HCT116 (cell line): ENCODE results near the gene SIGLEC11. TPM values are rescaled to one million over a fixed set of nuclear protein-coding genes. Genes with fewer than 3 reads are reported as not detected.

Experiments used
- ATAC-seq: fragments of 200-7000 bp; cut with Tn5 transposase; 2 replicates; pipeline ENCODE4 v1.9.1; 2020; ENCODE audit warnings: mild to moderate bottlenecking, moderate library complexity
- BruUV-seq: library from RNA; stranded (reverse); fragments of 400-500 nt; replicated peaks from 2 replicates; lab custom pipeline; 2021; lab: Mats Ljungman, UMichigan
- CTCF ChIA-PET: fragments of 300-600 bp; sonication (Branson Sonifier 250); formaldehyde crosslinking; loops from one replicate; lab custom pipeline; 2021; ENCODE audit warnings: antibody characterized with exemption; lab: Charles Lee
- POLR2A ChIA-PET: fragments of 300-600, 350-600 bp; sonication (Branson Sonifier 250); formaldehyde crosslinking; loops from one replicate; lab custom pipeline; 2021; ENCODE audit warnings: antibody characterized with exemption; lab: Charles Lee
- RAD21 ChIA-PET, 2 experiments: fragments of 300-600 bp; sonication (Branson Sonifier 250); formaldehyde crosslinking; loops; one replicate each; lab custom pipeline; 2023; ENCODE audit warnings: low total read pairs in 2 of 2; ENCODE audit not compliant: uncharacterized antibody in 2 of 2, unreplicated experiment in 2 of 2, low non-redundant PET in 1 of 2; lab: Charles Lee
- DNase-seq: peaks from one replicate; pipeline ENCODE4 v3.0.0-alpha.2; 2010; ENCODE audit warnings: low read depth, low spot score
- H2AFZ ChIP-seq: fragments of 200-600 bp; shearing (Covaris generic), sonication (generic); 2 replicates; pipeline ENCODE4 v1.6.1; 2017; ENCODE audit warnings: low read depth, mixed run types, mixed read lengths, antibody characterized with exemption, low read length; ENCODE audit not compliant: poor library complexity, severe bottlenecking
- H3K27ac ChIP-seq: 2 replicates; pipeline ENCODE4 v1.5.1; 2012; ENCODE audit warnings: low read depth, low read length
- H3K27me3 ChIP-seq: fragments of 200-600 bp; sonication (generic); 2 replicates; pipeline ENCODE4 v1.6.1; 2016; ENCODE audit warnings: mixed run types, low read length, mixed read lengths; ENCODE audit not compliant: insufficient read depth
- H3K36me3 ChIP-seq, 2 experiments: fragments of 200-500 bp in 1 of 2; fragments of 200-600 bp in 1 of 2; sonication (Bioruptor generic) in 1 of 2; sonication (generic) in 1 of 2; 2 replicates each; pipeline versions ENCODE4 v1.5.1 to v1.6.1; 2014 to 2016; ENCODE audit warnings: low read length in 2 of 2, inconsistent platforms in 1 of 2, mixed read lengths in 1 of 2, mixed run types in 1 of 2; ENCODE audit not compliant: insufficient read depth in 2 of 2, control insufficient read depth in 1 of 2
- H3K4me1 ChIP-seq, 2 experiments: fragments of 200-600 bp in 1 of 2; sonication (generic) in 1 of 2; 2 replicates each; pipeline versions ENCODE4 v1.5.1 to v1.6.1; 2012 to 2017; ENCODE audit warnings: low read length in 2 of 2, inconsistent platforms in 1 of 2, mild to moderate bottlenecking in 1 of 2, mixed read lengths in 1 of 2, mixed run types in 1 of 2, moderate library complexity in 1 of 2; ENCODE audit not compliant: insufficient read depth in 2 of 2, control insufficient read depth in 1 of 2
- H3K4me2 ChIP-seq: fragments of 200-600 bp; sonication (generic); 2 replicates; pipeline ENCODE4 v1.6.1; 2017; ENCODE audit warnings: mixed run types, low read length, mixed read lengths
- H3K4me3 ChIP-seq, 2 experiments: fragments of 200-600 bp in 1 of 2; sonication (generic) in 1 of 2; replicated peaks in 1 of 2; 2 replicates each; pipeline ENCODE4 v1.5.1; 2011 to 2016; ENCODE audit warnings: low read length in 2 of 2, control low read depth in 1 of 2, low read depth in 1 of 2, mild to moderate bottlenecking in 1 of 2, mixed read lengths in 1 of 2, mixed run types in 1 of 2
- H3K79me2 ChIP-seq: fragments of 200-600 bp; sonication (generic); 2 replicates; pipeline ENCODE4 v1.6.1; 2017; ENCODE audit warnings: mild to moderate bottlenecking, mixed run types, low read length, moderate library complexity, mixed read lengths; ENCODE audit not compliant: insufficient read depth
- H3K9ac ChIP-seq: fragments of 200-600 bp; sonication (generic); 2 replicates; pipeline ENCODE4 v1.6.1; 2016; ENCODE audit warnings: low read length, mixed read lengths
- H3K9me2 ChIP-seq: fragments of 200-600 bp; sonication (generic), shearing (Covaris generic); 2 replicates; pipeline ENCODE4 v1.6.1; 2017; ENCODE audit warnings: mixed run types, mild to moderate bottlenecking, moderate library complexity; ENCODE audit not compliant: insufficient read depth
- H3K9me3 ChIP-seq, 2 experiments: fragments of 200-500 bp in 1 of 2; fragments of 200-600 bp in 1 of 2; sonication (Bioruptor generic) in 1 of 2; sonication (generic) in 1 of 2; 2 replicates each; pipeline ENCODE4 v1.6.1; 2014 to 2017; ENCODE audit warnings: low read length in 2 of 2, mixed read lengths in 2 of 2, inconsistent platforms in 1 of 2, low read depth in 1 of 2, mild to moderate bottlenecking in 1 of 2, mixed run types in 1 of 2, moderate library complexity in 1 of 2; ENCODE audit not compliant: control insufficient read depth in 1 of 2, insufficient read depth in 1 of 2
- H4K20me1 ChIP-seq: fragments of 200-600 bp; sonication (generic), shearing (Covaris generic); 2 replicates; pipeline ENCODE4 v1.6.1; 2017; ENCODE audit warnings: mixed run types, mild to moderate bottlenecking, moderate library complexity; ENCODE audit not compliant: insufficient read depth
- EGR1 ChIP-seq: IDR thresholded peaks from 2 replicates; pipeline ENCODE4 v1.6.1; 2012; ENCODE audit warnings: low read depth
- ELF1 ChIP-seq: IDR thresholded peaks from 2 replicates; pipeline ENCODE4 v1.6.1; 2012; ENCODE audit warnings: low read depth, borderline replicate concordance
- EZH2 ChIP-seq: fragments of 200-600 bp; sonication (generic); IDR thresholded peaks from 2 replicates; pipeline ENCODE4 v1.6.1; 2017; ENCODE audit warnings: antibody characterized with exemption, mixed run types
- FOSL1 ChIP-seq: IDR thresholded peaks from 2 replicates; pipeline ENCODE4 v1.6.1; 2012; ENCODE audit warnings: low read depth
- RAD21 ChIP-seq: IDR thresholded peaks from 2 replicates; pipeline ENCODE4 v1.6.1; 2012; ENCODE audit warnings: low read depth, mild to moderate bottlenecking
- SIN3A ChIP-seq: IDR thresholded peaks from 2 replicates; pipeline ENCODE4 v1.6.1; 2012; ENCODE audit warnings: low read depth
- SP1 ChIP-seq: IDR thresholded peaks from 2 replicates; pipeline ENCODE4 v1.6.1; 2012; ENCODE audit warnings: low read depth
- YY1 ChIP-seq: IDR thresholded peaks from 2 replicates; pipeline ENCODE4 v1.6.1; 2011; ENCODE audit warnings: low read length, low read depth, moderate library complexity, mild to moderate bottlenecking; ENCODE audit not compliant: insufficient replicate concordance; ENCODE audit errors: extremely low read depth
- ZFX ChIP-seq: fragments of 450-650 bp; IDR thresholded peaks from 2 replicates; pipeline ENCODE4 v1.6.1; 2017
- ZNF274 ChIP-seq: fragments of 200-500 bp; sonication (Bioruptor generic); IDR thresholded peaks from 2 replicates; pipeline ENCODE4 v1.6.1; 2014; ENCODE audit warnings: mild to moderate bottlenecking, low read depth, low read length, inconsistent platforms
- intact Hi-C: fragments of 100-400 bp; cut with micrococcal nuclease; formaldehyde crosslinking; loops from 2 replicates; pipeline ENCODE4 v1.10.0; 2022
- total RNA-seq: library from RNA; stranded (reverse); gene quantifications from one replicate; pipeline ENCODE4 v1.2.1, GENCODE V29; 2021; ENCODE audit not compliant: unreplicated experiment
- TF ChIP-seq, protein P1 (sequence below): IDR thresholded peaks from 2 replicates; pipeline ENCODE4 v1.6.1; 2012; ENCODE audit warnings: low read depth

The SIGLEC11 gene
- total RNA-seq, 1 experiment from 2014 or later: not detected

DNA sequence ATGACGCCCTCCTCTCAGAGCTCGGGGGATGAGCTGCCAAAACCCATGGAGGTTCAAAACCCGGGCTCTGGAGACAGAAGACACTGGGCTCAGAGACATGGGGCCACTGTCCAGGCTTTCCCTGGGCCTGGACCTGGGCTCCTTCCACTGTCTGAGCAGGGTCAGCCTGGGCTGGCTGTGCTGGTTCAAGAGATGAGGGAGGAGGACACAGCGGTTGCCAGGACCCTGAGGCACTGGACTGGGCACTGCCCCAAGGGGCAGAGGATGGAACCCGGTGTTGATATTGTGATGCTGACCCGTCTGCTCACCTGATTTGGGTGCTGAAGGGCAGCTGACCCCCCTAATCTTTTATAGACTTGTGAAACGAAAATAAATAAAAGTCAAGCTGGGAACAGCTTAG is 14.1 kb upstream of the SIGLEC11 start:
- H2AFZ ChIP-seq: no peak overlapping the region
- intact Hi-C loops: no loop called here
- H3K27me3 ChIP-seq: no peaks in the 10 kb centered on the region
- no peak overlapping the region for H3K4me3 ChIP-seq
- no peak for TF ChIP-seq EZH2
- TF ChIP-seq ELF1: no peak
- TF ChIP-seq SIN3A: no peak
- TF ChIP-seq YY1: no peak
- no peak for TF ChIP-seq EGR1
- TF ChIP-seq ZNF274: no peak
- TF ChIP-seq RAD21: no peak
- TF ChIP-seq ZFX: no peak
- no peak overlapping the region for H3K27ac ChIP-seq
- RAD21 ChIA-PET: no interaction called here
- no peaks in the 10 kb centered on the region for H3K9me2 ChIP-seq
- ATAC-seq (no peak), DNase-seq (no peak)
- POLR2A ChIA-PET: no interaction called here
- CTCF ChIA-PET: interaction anchor here (0.8 kb wide), 1 partner anchor 8 kb away, joined by 3 read pairs; no protein-coding TSS in a partner anchor
- H3K36me3 ChIP-seq: no peaks in the 10 kb centered on the region
- H4K20me1 ChIP-seq: no peaks in the 10 kb centered on the region
- H3K9me3 ChIP-seq: no peaks in the 10 kb centered on the region
- no peak overlapping the region for H3K4me2 ChIP-seq
- H3K4me1 ChIP-seq: no peaks in the 10 kb centered on the region
- no peaks in the 10 kb centered on the region for H3K79me2 ChIP-seq
- no TSS peak for BruUV-seq
- no peak overlapping the region for H3K9ac ChIP-seq

DNA sequence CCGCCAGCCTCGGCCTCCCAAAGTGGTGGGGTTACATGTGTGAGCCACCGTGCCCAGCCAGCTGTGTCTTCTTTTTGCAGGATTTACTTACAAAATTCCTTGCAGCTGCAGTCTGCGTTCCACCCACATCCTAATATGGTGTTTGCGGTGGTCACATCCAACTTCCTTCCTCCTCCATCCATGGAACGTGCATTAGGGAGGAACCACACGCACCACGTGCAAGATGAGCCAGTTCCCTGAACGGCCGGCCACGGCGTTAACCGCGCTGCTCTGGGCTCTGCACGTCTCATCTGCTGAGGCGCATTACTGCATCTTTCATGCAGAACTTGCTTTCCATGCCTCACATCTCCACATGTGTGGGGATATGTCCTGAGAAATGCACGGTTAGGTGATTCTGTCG is 13.0 kb upstream of the SIGLEC11 start:
- POLR2A ChIA-PET: no interaction called here
- Histone ChIP-seq H3K4me3 (no peak overlapping the region), H3K27ac (no peak overlapping the region), H3K9me3 (no peaks in the 10 kb centered on the region), H2AFZ (no peak overlapping the region), H4K20me1 (no peaks in the 10 kb centered on the region), H3K4me1 (no peaks in the 10 kb centered on the region), H3K9ac (no peak overlapping the region), H3K27me3 (no peaks in the 10 kb centered on the region), H3K79me2 (no peaks in the 10 kb centered on the region), H3K4me2 (no peak overlapping the region), H3K36me3 (no peaks in the 10 kb centered on the region), H3K9me2 (no peaks in the 10 kb centered on the region)
- DNase-seq: no peak
- CTCF ChIA-PET: no interaction called here
- ATAC-seq: no peak
- TF ChIP-seq YY1 (no peak), SP1 (no peak), ZFX (no peak), FOSL1 (no peak)
- TF ChIP-seq, protein P1, sequence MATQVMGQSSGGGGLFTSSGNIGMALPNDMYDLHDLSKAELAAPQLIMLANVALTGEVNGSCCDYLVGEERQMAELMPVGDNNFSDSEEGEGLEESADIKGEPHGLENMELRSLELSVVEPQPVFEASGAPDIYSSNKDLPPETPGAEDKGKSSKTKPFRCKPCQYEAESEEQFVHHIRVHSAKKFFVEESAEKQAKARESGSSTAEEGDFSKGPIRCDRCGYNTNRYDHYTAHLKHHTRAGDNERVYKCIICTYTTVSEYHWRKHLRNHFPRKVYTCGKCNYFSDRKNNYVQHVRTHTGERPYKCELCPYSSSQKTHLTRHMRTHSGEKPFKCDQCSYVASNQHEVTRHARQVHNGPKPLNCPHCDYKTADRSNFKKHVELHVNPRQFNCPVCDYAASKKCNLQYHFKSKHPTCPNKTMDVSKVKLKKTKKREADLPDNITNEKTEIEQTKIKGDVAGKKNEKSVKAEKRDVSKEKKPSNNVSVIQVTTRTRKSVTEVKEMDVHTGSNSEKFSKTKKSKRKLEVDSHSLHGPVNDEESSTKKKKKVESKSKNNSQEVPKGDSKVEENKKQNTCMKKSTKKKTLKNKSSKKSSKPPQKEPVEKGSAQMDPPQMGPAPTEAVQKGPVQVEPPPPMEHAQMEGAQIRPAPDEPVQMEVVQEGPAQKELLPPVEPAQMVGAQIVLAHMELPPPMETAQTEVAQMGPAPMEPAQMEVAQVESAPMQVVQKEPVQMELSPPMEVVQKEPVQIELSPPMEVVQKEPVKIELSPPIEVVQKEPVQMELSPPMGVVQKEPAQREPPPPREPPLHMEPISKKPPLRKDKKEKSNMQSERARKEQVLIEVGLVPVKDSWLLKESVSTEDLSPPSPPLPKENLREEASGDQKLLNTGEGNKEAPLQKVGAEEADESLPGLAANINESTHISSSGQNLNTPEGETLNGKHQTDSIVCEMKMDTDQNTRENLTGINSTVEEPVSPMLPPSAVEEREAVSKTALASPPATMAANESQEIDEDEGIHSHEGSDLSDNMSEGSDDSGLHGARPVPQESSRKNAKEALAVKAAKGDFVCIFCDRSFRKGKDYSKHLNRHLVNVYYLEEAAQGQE: no peak
- intact Hi-C loops: no loop called here
- no TSS peak for BruUV-seq
- RAD21 ChIA-PET: no interaction called here
